HL-60 (cell line): Measurements from ENCODE around the gene SLC43A1.
A peak's percentile ranks its signal among the peaks of the same experiment; 100 is the strongest.

Source experiments
- DNase-seq, 2 experiments: peaks; one replicate each; pipeline ENCODE4 v3.0.0-alpha.2; 2010 to 2020; ENCODE audit warnings: low read depth in 1 of 2, low spot score in 1 of 2
- H3K27ac ChIP-seq: fragments of 250-450 bp; sonication (Bioruptor Pico); replicated peaks from 2 replicates; pipeline ENCODE4 v1.5.1; 2020; ENCODE audit warnings: mild to moderate bottlenecking, moderate library complexity
- H3K27me3 ChIP-seq: fragments of 250-450 bp; sonication (Bioruptor Pico); 2 replicates; pipeline ENCODE4 v1.5.1; 2021; ENCODE audit warnings: mild to moderate bottlenecking, moderate library complexity; ENCODE audit not compliant: insufficient read depth, poor library complexity, severe bottlenecking
- H3K4me3 ChIP-seq: replicated peaks from 2 replicates; pipeline ENCODE4 v1.5.1; 2011; ENCODE audit warnings: mild to moderate bottlenecking, control low read depth, low read length; ENCODE audit not compliant: insufficient read depth
- CTCF ChIP-seq: IDR thresholded peaks from one replicate; pipeline ENCODE4 v1.5.1; 2011; ENCODE audit warnings: low read length, control low read depth, inconsistent platforms; ENCODE audit not compliant: insufficient read depth
- GABPA ChIP-seq: IDR thresholded peaks from 2 replicates; pipeline ENCODE4 v1.6.1; 2012; ENCODE audit warnings: low read depth
- POLR2AphosphoS5 ChIP-seq: IDR thresholded peaks from 2 replicates; pipeline ENCODE4 v1.6.1; 2012; ENCODE audit warnings: low read depth
- SPI1 ChIP-seq: IDR thresholded peaks from 2 replicates; pipeline ENCODE4 v1.6.1; 2012; ENCODE audit warnings: low read depth, mild to moderate bottlenecking, borderline replicate concordance
- TF ChIP-seq, protein P1 (sequence below): IDR thresholded peaks from 2 replicates; pipeline ENCODE4 v1.6.1; 2012; ENCODE audit warnings: low read depth; ENCODE audit not compliant: insufficient replicate concordance

The SLC43A1 gene

GRCh38 chr11:57551941-57552340, 36.4 kb upstream of the SLC43A1 start:
- DNase-seq, result no peak
- Histone ChIP-seq H3K4me3 (no peak overlapping the region), H3K27ac (no peak overlapping the region), H3K27me3 (no peaks in the 10 kb centered on the region)
- TF ChIP-seq GABPA, result no peak
- TF ChIP-seq, protein P1, sequence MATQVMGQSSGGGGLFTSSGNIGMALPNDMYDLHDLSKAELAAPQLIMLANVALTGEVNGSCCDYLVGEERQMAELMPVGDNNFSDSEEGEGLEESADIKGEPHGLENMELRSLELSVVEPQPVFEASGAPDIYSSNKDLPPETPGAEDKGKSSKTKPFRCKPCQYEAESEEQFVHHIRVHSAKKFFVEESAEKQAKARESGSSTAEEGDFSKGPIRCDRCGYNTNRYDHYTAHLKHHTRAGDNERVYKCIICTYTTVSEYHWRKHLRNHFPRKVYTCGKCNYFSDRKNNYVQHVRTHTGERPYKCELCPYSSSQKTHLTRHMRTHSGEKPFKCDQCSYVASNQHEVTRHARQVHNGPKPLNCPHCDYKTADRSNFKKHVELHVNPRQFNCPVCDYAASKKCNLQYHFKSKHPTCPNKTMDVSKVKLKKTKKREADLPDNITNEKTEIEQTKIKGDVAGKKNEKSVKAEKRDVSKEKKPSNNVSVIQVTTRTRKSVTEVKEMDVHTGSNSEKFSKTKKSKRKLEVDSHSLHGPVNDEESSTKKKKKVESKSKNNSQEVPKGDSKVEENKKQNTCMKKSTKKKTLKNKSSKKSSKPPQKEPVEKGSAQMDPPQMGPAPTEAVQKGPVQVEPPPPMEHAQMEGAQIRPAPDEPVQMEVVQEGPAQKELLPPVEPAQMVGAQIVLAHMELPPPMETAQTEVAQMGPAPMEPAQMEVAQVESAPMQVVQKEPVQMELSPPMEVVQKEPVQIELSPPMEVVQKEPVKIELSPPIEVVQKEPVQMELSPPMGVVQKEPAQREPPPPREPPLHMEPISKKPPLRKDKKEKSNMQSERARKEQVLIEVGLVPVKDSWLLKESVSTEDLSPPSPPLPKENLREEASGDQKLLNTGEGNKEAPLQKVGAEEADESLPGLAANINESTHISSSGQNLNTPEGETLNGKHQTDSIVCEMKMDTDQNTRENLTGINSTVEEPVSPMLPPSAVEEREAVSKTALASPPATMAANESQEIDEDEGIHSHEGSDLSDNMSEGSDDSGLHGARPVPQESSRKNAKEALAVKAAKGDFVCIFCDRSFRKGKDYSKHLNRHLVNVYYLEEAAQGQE, result no peak
- TF ChIP-seq CTCF, result no peak
- TF ChIP-seq SPI1, result no peak
- no peak for TF ChIP-seq POLR2AphosphoS5

DNA sequence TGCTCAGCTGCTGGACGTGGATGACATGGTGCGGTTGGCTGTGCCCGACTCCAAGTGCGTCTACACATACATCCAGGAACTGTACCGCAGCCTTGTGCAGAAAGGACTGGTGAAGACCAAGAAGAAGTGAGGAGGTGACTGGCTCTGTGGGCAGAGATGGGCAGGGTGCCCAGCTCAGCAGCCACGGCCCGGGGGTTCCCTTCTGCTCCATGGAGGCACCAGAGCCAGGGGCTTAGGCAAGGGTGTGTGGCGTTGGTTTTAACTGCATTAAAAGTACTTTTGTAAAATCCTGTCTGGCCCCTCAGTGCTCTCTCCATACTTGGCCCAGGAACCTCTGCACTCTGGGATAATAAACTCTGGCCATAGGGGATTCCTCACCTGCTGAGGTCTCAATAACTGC, 34.5 kb upstream of the SLC43A1 start:
- Histone ChIP-seq H3K27ac (no peak overlapping the region), H3K27me3 (no peaks in the 10 kb centered on the region), H3K4me3 (no peak overlapping the region)
- DNase-seq, result no peak
- no peak for TF ChIP-seq POLR2AphosphoS5
- TF ChIP-seq CTCF, result no peak
- TF ChIP-seq, protein P1, result no peak
- no peak for TF ChIP-seq GABPA
- no peak for TF ChIP-seq SPI1

- TF ChIP-seq SPI1 (peak; percentile 40; the same call in 1 of the 2 replicates), POLR2AphosphoS5 (no peak), CTCF (no peak), GABPA (no peak)
- TF ChIP-seq, protein P1, result no peak
- H3K4me3 ChIP-seq, result no peak overlapping the region
- no peaks in the 10 kb centered on the region for H3K27me3 ChIP-seq
- no peak overlapping the region for H3K27ac ChIP-seq
- peak in 1 of 2 experiments; percentile 61 for DNase-seq
Measured at GRCh38 chr11:57547854-57548377, 32.4 kb upstream of the SLC43A1 start.
